KOPT-K1 (cell line): Measurements from ENCODE around the gene GJB6.
"Not testable (repeated sequence)": the region's sequence is repeated elsewhere in the genome, so short reads cannot be mapped to it uniquely, and the experiment has no call there.

Source experiments
- H3K27ac ChIP-seq: fragments of 200-600 bp; sonication (generic); 2 replicates; pipeline ENCODE4 v1.5.1; 2016; ENCODE audit warnings: antibody characterized with exemption, mild to moderate bottlenecking, low read depth, low read length; ENCODE audit not compliant: poor library complexity, severe bottlenecking
- H3K36me3 ChIP-seq: fragments of 200-600 bp; sonication (generic); 2 replicates; pipeline ENCODE4 v1.5.1; 2017; ENCODE audit warnings: antibody characterized with exemption, mild to moderate bottlenecking, low read length, moderate library complexity; ENCODE audit not compliant: insufficient read depth
- H3K9me3 ChIP-seq: fragments of 200-600 bp; sonication (generic); 2 replicates; pipeline ENCODE4 v1.5.1; 2017; ENCODE audit warnings: antibody characterized with exemption, low read length, mild to moderate bottlenecking; ENCODE audit not compliant: insufficient read depth, poor library complexity, severe bottlenecking

GJB6 gene

GRCh38 chr13:20231839-20232555 lies at the start of gene GJB6:
GJB6 (minus strand) TSS chr13:20232319; CDS start chr13:20223480, 8,839 bp downstream.
- no peaks in the 10 kb centered on the region for H3K9me3 ChIP-seq
- H3K27ac ChIP-seq, result no peak within 1 kb of the TSS
- no peaks in the 10 kb centered on the region for H3K36me3 ChIP-seq

- H3K9me3 ChIP-seq, H3K36me3 ChIP-seq, H3K27ac ChIP-seq: not testable (repeated sequence)
Measured at GRCh38 chr13:20276901-20277300, 44.8 kb upstream of the GJB6 start.

GRCh38 chr13:20274466-20274865 lies 42.3 kb upstream of the GJB6 start:
- Histone ChIP-seq H3K27ac (no peak overlapping the region), H3K36me3 (no peaks in the 10 kb centered on the region), H3K9me3 (no peaks in the 10 kb centered on the region)

- Histone ChIP-seq H3K27ac (no peak overlapping the region), H3K36me3 (no peaks in the 10 kb centered on the region), H3K9me3 (no peaks in the 10 kb centered on the region)
Measured at GRCh38 chr13:20272588-20273171, 40.6 kb upstream of the GJB6 start.

GRCh38 chr13:20272104-20272503 lies 40.0 kb upstream of the GJB6 start:
- Histone ChIP-seq H3K9me3 (no peaks in the 10 kb centered on the region), H3K27ac (no peak overlapping the region), H3K36me3 (no peaks in the 10 kb centered on the region)

GRCh38 chr13:20271441-20271840 lies 39.3 kb upstream of the GJB6 start:
- Histone ChIP-seq H3K9me3 (no peaks in the 10 kb centered on the region), H3K36me3 (no peaks in the 10 kb centered on the region), H3K27ac (no peak overlapping the region)

- no peak overlapping the region for H3K27ac ChIP-seq
- no peaks in the 10 kb centered on the region for H3K9me3 ChIP-seq
- H3K36me3 ChIP-seq, result no peaks in the 10 kb centered on the region
Measured at GRCh38 chr13:20270163-20270865, 38.2 kb upstream of the GJB6 start.

GRCh38 chr13:20264271-20265018 lies 32.3 kb upstream of the GJB6 start:
- no peaks in the 10 kb centered on the region for H3K36me3 ChIP-seq
- H3K27ac ChIP-seq, result no peak overlapping the region
- H3K9me3 ChIP-seq, result no peaks in the 10 kb centered on the region

- Histone ChIP-seq H3K36me3 (no peaks in the 10 kb centered on the region), H3K27ac (no peak overlapping the region), H3K9me3 (no peaks in the 10 kb centered on the region)
Measured at GRCh38 chr13:20263393-20264044, 31.4 kb upstream of the GJB6 start.

- Histone ChIP-seq H3K9me3 (no peaks in the 10 kb centered on the region), H3K36me3 (no peaks in the 10 kb centered on the region), H3K27ac (no peak overlapping the region)
Measured at GRCh38 chr13:20258963-20259288, 26.8 kb upstream of the GJB6 start.

GRCh38 chr13:20258208-20258962 lies 26.3 kb upstream of the GJB6 start:
- H3K36me3 ChIP-seq, result no peaks in the 10 kb centered on the region
- H3K9me3 ChIP-seq, result no peaks in the 10 kb centered on the region
- no peak overlapping the region for H3K27ac ChIP-seq

GRCh38 chr13:20254076-20254475 lies 22.0 kb upstream of the GJB6 start:
- Histone ChIP-seq H3K36me3 (no peaks in the 10 kb centered on the region), H3K27ac (no peak overlapping the region), H3K9me3 (no peaks in the 10 kb centered on the region)

- Histone ChIP-seq H3K9me3 (no peaks in the 10 kb centered on the region), H3K27ac (no peak overlapping the region), H3K36me3 (no peaks in the 10 kb centered on the region)
Measured at GRCh38 chr13:20249913-20250312, 17.8 kb upstream of the GJB6 start.

GRCh38 chr13:20247963-20248362 lies 15.8 kb upstream of the GJB6 start:
- Histone ChIP-seq H3K36me3 (no peaks in the 10 kb centered on the region), H3K27ac (no peak overlapping the region), H3K9me3 (no peaks in the 10 kb centered on the region)
